Keratinocyte (primary cell): ENCODE data around the gene ATP6V0E2. TPM values are rescaled to one million over a fixed set of nuclear protein-coding genes. Genes with fewer than 3 reads are reported as not detected.
"Not testable (repeated sequence)": the region's sequence is repeated elsewhere in the genome, so short reads cannot be mapped to it uniquely, and the experiment has no call there.

Experiments
- DNase-seq: peaks from one replicate; pipeline ENCODE4 v3.0.0-alpha.2; 2011; ENCODE audit warnings: low read depth, missing footprints, low spot score
- FAIRE-seq: peaks from 2 replicates; lab custom pipeline; 2011; peaks lifted over from hg19 to GRCh38; lab: Jason Lieb, UNC
- H2AFZ ChIP-seq: 2 replicates; pipeline ENCODE4 v1.6.0; 2012; ENCODE audit warnings: low read length, control low read depth, inconsistent platforms; ENCODE audit not compliant: control insufficient read depth
- H3K27ac ChIP-seq: 2 replicates; pipeline ENCODE4 v1.5.1; 2011; ENCODE audit warnings: low read length; ENCODE audit not compliant: control insufficient read depth, insufficient read depth
- H3K27me3 ChIP-seq: 3 replicates; pipeline ENCODE4 v1.6.0; 2011; ENCODE audit warnings: low read length; ENCODE audit not compliant: control insufficient read depth, insufficient read depth; ENCODE audit errors: extremely low read depth
- H3K36me3 ChIP-seq, 2 experiments: 2 replicates in 1 of 2; 3 replicates in 1 of 2; pipeline ENCODE4 v1.5.1; 2011; ENCODE audit warnings: low read length in 2 of 2, mild to moderate bottlenecking in 1 of 2; ENCODE audit not compliant: control insufficient read depth in 2 of 2, insufficient read depth in 2 of 2; ENCODE audit errors: extremely low read depth in 1 of 2
- H3K4me1 ChIP-seq: 3 replicates; pipeline ENCODE4 v1.5.1; 2011; ENCODE audit warnings: low read length; ENCODE audit not compliant: control insufficient read depth, insufficient read depth; ENCODE audit errors: extremely low read depth
- H3K4me2 ChIP-seq: 3 replicates; pipeline ENCODE4 v1.6.0; 2011; ENCODE audit warnings: low read depth, low read length; ENCODE audit not compliant: control insufficient read depth, insufficient read depth; ENCODE audit errors: extremely low read depth
- H3K4me3 ChIP-seq, 3 experiments: fragments of 200-600 bp in 1 of 3; sonication (generic) in 1 of 3; 2 replicates in 2 of 3; 3 replicates in 1 of 3; pipeline ENCODE4 v1.5.1; 2011 to 2016; ENCODE audit warnings: low read length in 3 of 3, mild to moderate bottlenecking in 3 of 3, control low read depth in 2 of 3, inconsistent platforms in 1 of 3, low read depth in 1 of 3, mixed read lengths in 1 of 3, mixed run types in 1 of 3, moderate library complexity in 1 of 3; ENCODE audit not compliant: control insufficient read depth in 2 of 3, insufficient read depth in 2 of 3; ENCODE audit errors: extremely low read depth in 1 of 3
- H3K79me2 ChIP-seq: 2 replicates; pipeline ENCODE4 v1.6.0; 2012; ENCODE audit warnings: low read length; ENCODE audit not compliant: control insufficient read depth, insufficient read depth
- H3K9ac ChIP-seq: 3 replicates; pipeline ENCODE4 v1.6.0; 2011; ENCODE audit warnings: low read length; ENCODE audit not compliant: control insufficient read depth, insufficient read depth; ENCODE audit errors: extremely low read depth
- H3K9me1 ChIP-seq: 3 replicates; pipeline ENCODE4 v1.6.0; 2011; ENCODE audit warnings: low read length; ENCODE audit not compliant: control insufficient read depth, insufficient read depth; ENCODE audit errors: extremely low read depth
- H3K9me3 ChIP-seq: 2 replicates; pipeline ENCODE4 v1.5.1; 2012; ENCODE audit warnings: low read depth, low read length; ENCODE audit not compliant: control insufficient read depth
- H4K20me1 ChIP-seq: 3 replicates; pipeline ENCODE4 v1.6.0; 2011; ENCODE audit warnings: low read length; ENCODE audit not compliant: control insufficient read depth, insufficient read depth; ENCODE audit errors: extremely low read depth
- EZH2 ChIP-seq: IDR thresholded peaks from one replicate; pipeline ENCODE4 v1.6.1; 2012; ENCODE audit warnings: inconsistent platforms, mild to moderate bottlenecking, low read length, moderate library complexity
- dilution Hi-C: fragments of 300-500 bp; cut with MboI; formaldehyde crosslinking; loops from one replicate; pipeline ENCODE4 v1.7.0; 2020; ENCODE audit warnings: low sequenced_read_pairs; ENCODE audit not compliant: extremely low pct_ligation_motif_present
- polyA plus RNA-seq, 5 experiments: library from polyadenylated mRNA; depleted of rRNA in 3 of 5; stranded (reverse) in 3 of 5; stranded (forward) in 1 of 5; unstranded in 1 of 5; fragments of >200 nt; gene quantifications; 1 replicate in 1 of 5; 2 replicates in 3 of 5; 3 replicates in 1 of 5; pipeline versions ENCODE4 v1.2.1 to v1.2.3, GENCODE V29; 2011 to 2012; ENCODE audit warnings: missing spikeins in 2 of 5, low read depth in 1 of 5, low replicate concordance in 1 of 5
- TF ChIP-seq, protein P1 (sequence below), 3 experiments: IDR thresholded peaks in 1 of 3; conservative IDR thresholded peaks in 1 of 3; optimal IDR thresholded peaks in 1 of 3; 2 replicates in 2 of 3; 3 replicates in 1 of 3; pipeline versions ENCODE3 to v1.5.1; 2011; ENCODE audit warnings: low read length in 3 of 3, mild to moderate bottlenecking in 3 of 3, moderate library complexity in 2 of 3, control low read depth in 1 of 3, inconsistent platforms in 1 of 3; ENCODE audit not compliant: insufficient read depth in 2 of 3; ENCODE audit errors: extremely low read depth in 1 of 3

The ATP6V0E2 gene
- polyA plus RNA-seq, 1 donor (not counting 4 experiments of a cell fraction or from before 2014, with no cell fraction given), result 5.0 TPM

- dilution Hi-C loops, result no loop called here
- Histone ChIP-seq H3K36me3 (no peaks in the 10 kb centered on the region), H3K27ac (no peak overlapping the region), H3K4me1 (no peaks in the 10 kb centered on the region), H3K9me1 (no peaks in the 10 kb centered on the region), H3K9me3 (no peaks in the 10 kb centered on the region), H2AFZ (no peak overlapping the region), H3K4me3 (no peak overlapping the region), H3K79me2 (no peaks in the 10 kb centered on the region), H3K4me2 (no peak overlapping the region), H3K9ac (no peak overlapping the region), H4K20me1 (no peaks in the 10 kb centered on the region), H3K27me3 (no peaks in the 10 kb centered on the region)
- DNase-seq (no peak), FAIRE-seq (no peak)
- TF ChIP-seq, protein P1, sequence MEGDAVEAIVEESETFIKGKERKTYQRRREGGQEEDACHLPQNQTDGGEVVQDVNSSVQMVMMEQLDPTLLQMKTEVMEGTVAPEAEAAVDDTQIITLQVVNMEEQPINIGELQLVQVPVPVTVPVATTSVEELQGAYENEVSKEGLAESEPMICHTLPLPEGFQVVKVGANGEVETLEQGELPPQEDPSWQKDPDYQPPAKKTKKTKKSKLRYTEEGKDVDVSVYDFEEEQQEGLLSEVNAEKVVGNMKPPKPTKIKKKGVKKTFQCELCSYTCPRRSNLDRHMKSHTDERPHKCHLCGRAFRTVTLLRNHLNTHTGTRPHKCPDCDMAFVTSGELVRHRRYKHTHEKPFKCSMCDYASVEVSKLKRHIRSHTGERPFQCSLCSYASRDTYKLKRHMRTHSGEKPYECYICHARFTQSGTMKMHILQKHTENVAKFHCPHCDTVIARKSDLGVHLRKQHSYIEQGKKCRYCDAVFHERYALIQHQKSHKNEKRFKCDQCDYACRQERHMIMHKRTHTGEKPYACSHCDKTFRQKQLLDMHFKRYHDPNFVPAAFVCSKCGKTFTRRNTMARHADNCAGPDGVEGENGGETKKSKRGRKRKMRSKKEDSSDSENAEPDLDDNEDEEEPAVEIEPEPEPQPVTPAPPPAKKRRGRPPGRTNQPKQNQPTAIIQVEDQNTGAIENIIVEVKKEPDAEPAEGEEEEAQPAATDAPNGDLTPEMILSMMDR (optimal IDR thresholded peaks at IDR 0.05 in 1 of 3, IDR thresholded peaks at IDR 0.05 in 1 of 3, conservative IDR thresholded peaks at IDR 0.05 in 1 of 3; ENCODE audit: extremely low read depth in 1 of 3, insufficient read depth in 2 of 3, low read length in 3 of 3), result no peak
- TF ChIP-seq EZH2, result no peak
Observed at GRCh38 chr7:149828357-149829309, 45.1 kb upstream of the ATP6V0E2 start.

DNA sequence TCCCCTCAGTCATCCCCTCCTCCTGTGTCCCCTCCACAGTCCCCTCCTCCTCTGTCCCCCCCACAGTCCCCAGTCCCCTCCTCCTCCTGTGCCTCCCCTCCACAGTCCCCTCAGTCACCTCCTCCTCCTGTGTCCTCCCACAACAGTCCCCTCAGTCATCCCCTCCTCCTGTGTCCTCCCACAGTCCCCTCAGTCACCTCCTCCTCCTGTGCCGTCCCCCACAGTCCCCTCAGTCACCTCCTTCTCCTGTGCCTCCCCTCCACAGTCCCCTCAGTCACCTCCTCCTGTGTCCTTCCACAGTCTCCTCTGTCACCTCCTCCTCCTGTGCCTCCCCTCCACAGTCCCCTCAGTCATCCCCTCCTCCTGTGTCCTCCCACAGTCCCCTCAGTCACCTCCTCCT lies 43.2 kb upstream of the ATP6V0E2 start:
- H3K4me2 ChIP-seq, dilution Hi-C loops, H3K4me3 ChIP-seq, H3K27me3 ChIP-seq, FAIRE-seq, DNase-seq, H3K9me1 ChIP-seq, H4K20me1 ChIP-seq, H3K9ac ChIP-seq, H3K27ac ChIP-seq, H3K4me1 ChIP-seq, H3K79me2 ChIP-seq, H3K9me3 ChIP-seq, H2AFZ ChIP-seq, H3K36me3 ChIP-seq: not testable (repeated sequence)
